ENCODE measurements around the gene GNB1L.

GNB1L gene

GRCh38 chr22:19821523-19822300 is 33.0 kb downstream of the GNB1L start:
- DNase-seq, result no peak

GRCh38 chr22:19820880-19821522 is 33.7 kb downstream of the GNB1L start:
- no peak for DNase-seq

GRCh38 chr22:19819911-19820879 is 34.5 kb downstream of the GNB1L start:
- no peak for DNase-seq

- no peak for DNase-seq
These were observed 35.3 kb downstream of the GNB1L start for GRCh38 chr22:19819208-19819910.

- no peak for DNase-seq
These were observed 36.1 kb downstream of the GNB1L start for GRCh38 chr22:19818324-19819207.

- no peak for DNase-seq
These were observed 38.1 kb downstream of the GNB1L start for GRCh38 chr22:19816372-19817119.

GRCh38 chr22:19815823-19816290 is 38.8 kb downstream of the GNB1L start:
- DNase-seq, result no peak

- no peak for DNase-seq
These were observed 39.4 kb downstream of the GNB1L start for GRCh38 chr22:19815093-19815822.

- DNase-seq, result no peak
These were observed 40.2 kb downstream of the GNB1L start for GRCh38 chr22:19814428-19814827.

GRCh38 chr22:19812910-19813309 is 41.8 kb downstream of the GNB1L start:
- DNase-seq, result no peak

GRCh38 chr22:19811811-19812771 is 42.6 kb downstream of the GNB1L start:
- no peak for DNase-seq

GRCh38 chr22:19811211-19811621 is 43.5 kb downstream of the GNB1L start:
- DNase-seq, result no peak

- DNase-seq, result no peak
These were observed 44.1 kb downstream of the GNB1L start for GRCh38 chr22:19810381-19811201.

- no peak for DNase-seq
These were observed 44.9 kb downstream of the GNB1L start for GRCh38 chr22:19809741-19810140.

- no peak for DNase-seq
These were observed 45.7 kb downstream of the GNB1L start for GRCh38 chr22:19808873-19809478.

- DNase-seq, result no peak
These were observed 46.5 kb downstream of the GNB1L start for GRCh38 chr22:19807914-19808872.

Data from NK-92 treated with Interleukin-12 subunit alpha and Interleukin-12 subunit beta, amount 100 ng/mL, for 24 hours (cell line).